GM23338 (cell line): ENCODE results near the gene RNF121. TPM values are rescaled to one million over a fixed set of nuclear protein-coding genes. Genes with fewer than 3 reads are reported as not detected.

Experiments
- ATAC-seq: fragments of 200-7000 bp; cut with Tn5 transposase; 3 replicates; pipeline ENCODE4 v1.9.1; 2020
- DNase-seq: peaks from one replicate; pipeline ENCODE4 v3.0.0-alpha.2; 2015; ENCODE audit warnings: low spot score
- H2AFZ ChIP-seq: fragments of 200-600 bp; sonication (generic); 2 replicates; pipeline ENCODE4 v1.8.0; 2016; ENCODE audit warnings: antibody characterized with exemption, mild to moderate bottlenecking, moderate library complexity
- H3F3A ChIP-seq: fragments of 200-600 bp; sonication (generic); replicated peaks from 2 replicates; pipeline ENCODE4 v1.8.0; 2017; ENCODE audit warnings: antibody characterized with exemption, mixed run types, low read depth
- H3K27ac ChIP-seq: fragments of 200-600 bp; sonication (generic); 2 replicates; pipeline ENCODE4 v1.6.1; 2016; ENCODE audit warnings: low read depth
- H3K27me3 ChIP-seq: fragments of 200-600 bp; sonication (generic); 2 replicates; pipeline ENCODE4 v1.8.0; 2016; ENCODE audit warnings: mild to moderate bottlenecking, mixed run types, moderate library complexity; ENCODE audit not compliant: insufficient read depth
- H3K36me3 ChIP-seq: fragments of 200-600 bp; sonication (generic); 2 replicates; pipeline ENCODE4 v1.8.0; 2016; ENCODE audit warnings: mild to moderate bottlenecking; ENCODE audit not compliant: insufficient read depth
- H3K4me1 ChIP-seq: fragments of 200-600 bp; sonication (generic); 2 replicates; pipeline ENCODE4 v1.8.0; 2016; ENCODE audit warnings: mild to moderate bottlenecking, moderate library complexity; ENCODE audit not compliant: insufficient read depth
- H3K4me2 ChIP-seq: fragments of 200-600 bp; sonication (generic); 2 replicates; pipeline ENCODE4 v1.7.1; 2017; ENCODE audit warnings: mixed run types
- H3K4me3 ChIP-seq: fragments of 200-600 bp; sonication (generic); 2 replicates; pipeline ENCODE4 v1.6.1; 2016; ENCODE audit warnings: mixed run types
- H3K79me2 ChIP-seq: fragments of 200-600 bp; sonication (generic); replicated peaks from 2 replicates; pipeline ENCODE4 v1.8.0; 2017; ENCODE audit warnings: mild to moderate bottlenecking; ENCODE audit not compliant: insufficient read depth
- H3K9me2 ChIP-seq: fragments of 200-600 bp; sonication (generic); 2 replicates; pipeline ENCODE4 v1.8.0; 2017; ENCODE audit not compliant: insufficient read depth
- H4K20me1 ChIP-seq: fragments of 200-600 bp; sonication (generic); replicated peaks from 2 replicates; pipeline ENCODE4 v1.8.0; 2017; ENCODE audit warnings: mild to moderate bottlenecking; ENCODE audit not compliant: insufficient read depth
- H3K27ac Mint-ChIP-seq: 2 replicates; pipeline ENCODE4 v1.8.0; 2020; ENCODE audit warnings: inconsistent platforms, mild to moderate bottlenecking, moderate library complexity, mixed read lengths
- H3K27me3 Mint-ChIP-seq: 3 replicates; pipeline ENCODE4 v1.8.0; 2022; ENCODE audit warnings: low read depth, mild to moderate bottlenecking, moderate library complexity, mixed read lengths, inconsistent platforms; ENCODE audit not compliant: insufficient read depth, poor library complexity
- H3K36me3 Mint-ChIP-seq: 3 replicates; pipeline ENCODE4 v1.8.0; 2021; ENCODE audit warnings: low read depth, mild to moderate bottlenecking, inconsistent platforms, moderate library complexity, mixed read lengths
- H3K4me1 Mint-ChIP-seq: 3 replicates; pipeline ENCODE4 v1.8.0; 2020; ENCODE audit warnings: mild to moderate bottlenecking, inconsistent platforms, mixed read lengths
- H3K4me3 Mint-ChIP-seq: 3 replicates; pipeline ENCODE4 v1.8.0; 2021; ENCODE audit warnings: moderate library complexity, mild to moderate bottlenecking, inconsistent platforms, mixed read lengths
- H3K9me3 Mint-ChIP-seq: 3 replicates; pipeline ENCODE4 v1.8.0; 2020; ENCODE audit warnings: moderate library complexity, mild to moderate bottlenecking, inconsistent platforms, mixed read lengths
- CREB1 ChIP-seq: fragments of 250-450 bp; sonication (Bioruptor Pico); IDR thresholded peaks from 2 replicates; pipeline ENCODE4 v1.5.0; 2020; ENCODE audit warnings: low read depth, mild to moderate bottlenecking, moderate library complexity
- CTCF ChIP-seq, 2 experiments: fragments of 200-600 bp in 1 of 2; sonication (generic) in 1 of 2; conservative IDR thresholded peaks; 2 replicates each; pipeline versions ENCODE4 v1.5.1 to v1.6.1; 2016 to 2017; ENCODE audit warnings: antibody characterized with exemption in 2 of 2, low read depth in 2 of 2, mild to moderate bottlenecking in 2 of 2, moderate library complexity in 1 of 2
- ETS1 ChIP-seq: IDR thresholded peaks from 2 replicates; pipeline ENCODE4 v1.6.1; 2016; ENCODE audit warnings: antibody characterized with exemption
- EZH2 ChIP-seq: fragments of 200-600 bp; sonication (generic); IDR thresholded peaks from one replicate; pipeline ENCODE4 v1.8.0; 2017; ENCODE audit warnings: antibody characterized with exemption, mild to moderate bottlenecking, low read depth; ENCODE audit not compliant: unreplicated experiment
- EZH2phosphoT487 ChIP-seq: fragments of 200-600 bp; sonication (generic); IDR thresholded peaks from one replicate; pipeline ENCODE4 v1.8.1; 2018; ENCODE audit warnings: antibody characterized with exemption; ENCODE audit not compliant: unreplicated experiment
- JUNB ChIP-seq: IDR thresholded peaks from one replicate; pipeline ENCODE4 v1.6.1; 2016; ENCODE audit warnings: antibody characterized with exemption; ENCODE audit not compliant: unreplicated experiment
- NANOG ChIP-seq: IDR thresholded peaks from 2 replicates; pipeline ENCODE4 v1.6.1; 2016; ENCODE audit warnings: antibody characterized with exemption, borderline replicate concordance
- POLR2AphosphoS5 ChIP-seq: IDR thresholded peaks from 2 replicates; pipeline ENCODE4 v1.6.1; 2016; ENCODE audit warnings: antibody characterized with exemption, low read depth
- STAT1 ChIP-seq: IDR thresholded peaks from one replicate; pipeline ENCODE4 v1.6.1; 2016; ENCODE audit warnings: antibody characterized with exemption; ENCODE audit not compliant: unreplicated experiment
- ZNF114 ChIP-seq: fragments of 250-450 bp; sonication (Bioruptor Pico); IDR thresholded peaks from 2 replicates; pipeline ENCODE4 v1.5.0; 2020; ENCODE audit warnings: mild to moderate bottlenecking, moderate library complexity
- ZNF331 ChIP-seq: fragments of 250-450 bp; sonication (Bioruptor Pico); IDR thresholded peaks from 2 replicates; pipeline ENCODE4 v1.5.0; 2020; ENCODE audit warnings: low read depth, mild to moderate bottlenecking, moderate library complexity
- polyA plus RNA-seq: library from polyadenylated mRNA; unstranded; fragments of >200 nt; fragmentation: Nextera tagmentation; extraction: Ambion mirVana; gene quantifications from 2 replicates; pipeline ENCODE4 v1.2.1, GENCODE V29; 2016
- total RNA-seq: library from RNA; depleted of rRNA; stranded (reverse); fragments of >200 nt; shearing (Covaris generic); gene quantifications from 2 replicates; pipeline ENCODE4 v1.2.3, GENCODE V29; 2014
- TF ChIP-seq, protein P1 (sequence below): fragments of 250-450 bp; sonication (Bioruptor Pico); IDR thresholded peaks from 2 replicates; pipeline ENCODE4 v1.5.0; 2020; ENCODE audit warnings: mild to moderate bottlenecking, moderate library complexity
- TF ChIP-seq, protein P2 (sequence below): IDR thresholded peaks from one replicate; pipeline ENCODE4 v1.6.1; 2018; ENCODE audit warnings: antibody characterized with exemption; ENCODE audit not compliant: unreplicated experiment

The RNF121 gene
- total and polyA plus RNA-seq, 2 experiments from 2014 or later: 7.8 to 37.7 TPM

- peaks cover 9% of the 10 kb centered on the region for H3K36me3 ChIP-seq
- Mint-ChIP-seq H3K4me3 (no peak overlapping the region), H3K4me1 (no peaks in the 10 kb centered on the region), H3K9me3 (no peaks in the 10 kb centered on the region), H3K36me3 (peaks cover 9% of the 10 kb centered on the region), H3K27me3 (no peaks in the 10 kb centered on the region), H3K27ac (no peak overlapping the region)
- TF ChIP-seq, protein P1, sequence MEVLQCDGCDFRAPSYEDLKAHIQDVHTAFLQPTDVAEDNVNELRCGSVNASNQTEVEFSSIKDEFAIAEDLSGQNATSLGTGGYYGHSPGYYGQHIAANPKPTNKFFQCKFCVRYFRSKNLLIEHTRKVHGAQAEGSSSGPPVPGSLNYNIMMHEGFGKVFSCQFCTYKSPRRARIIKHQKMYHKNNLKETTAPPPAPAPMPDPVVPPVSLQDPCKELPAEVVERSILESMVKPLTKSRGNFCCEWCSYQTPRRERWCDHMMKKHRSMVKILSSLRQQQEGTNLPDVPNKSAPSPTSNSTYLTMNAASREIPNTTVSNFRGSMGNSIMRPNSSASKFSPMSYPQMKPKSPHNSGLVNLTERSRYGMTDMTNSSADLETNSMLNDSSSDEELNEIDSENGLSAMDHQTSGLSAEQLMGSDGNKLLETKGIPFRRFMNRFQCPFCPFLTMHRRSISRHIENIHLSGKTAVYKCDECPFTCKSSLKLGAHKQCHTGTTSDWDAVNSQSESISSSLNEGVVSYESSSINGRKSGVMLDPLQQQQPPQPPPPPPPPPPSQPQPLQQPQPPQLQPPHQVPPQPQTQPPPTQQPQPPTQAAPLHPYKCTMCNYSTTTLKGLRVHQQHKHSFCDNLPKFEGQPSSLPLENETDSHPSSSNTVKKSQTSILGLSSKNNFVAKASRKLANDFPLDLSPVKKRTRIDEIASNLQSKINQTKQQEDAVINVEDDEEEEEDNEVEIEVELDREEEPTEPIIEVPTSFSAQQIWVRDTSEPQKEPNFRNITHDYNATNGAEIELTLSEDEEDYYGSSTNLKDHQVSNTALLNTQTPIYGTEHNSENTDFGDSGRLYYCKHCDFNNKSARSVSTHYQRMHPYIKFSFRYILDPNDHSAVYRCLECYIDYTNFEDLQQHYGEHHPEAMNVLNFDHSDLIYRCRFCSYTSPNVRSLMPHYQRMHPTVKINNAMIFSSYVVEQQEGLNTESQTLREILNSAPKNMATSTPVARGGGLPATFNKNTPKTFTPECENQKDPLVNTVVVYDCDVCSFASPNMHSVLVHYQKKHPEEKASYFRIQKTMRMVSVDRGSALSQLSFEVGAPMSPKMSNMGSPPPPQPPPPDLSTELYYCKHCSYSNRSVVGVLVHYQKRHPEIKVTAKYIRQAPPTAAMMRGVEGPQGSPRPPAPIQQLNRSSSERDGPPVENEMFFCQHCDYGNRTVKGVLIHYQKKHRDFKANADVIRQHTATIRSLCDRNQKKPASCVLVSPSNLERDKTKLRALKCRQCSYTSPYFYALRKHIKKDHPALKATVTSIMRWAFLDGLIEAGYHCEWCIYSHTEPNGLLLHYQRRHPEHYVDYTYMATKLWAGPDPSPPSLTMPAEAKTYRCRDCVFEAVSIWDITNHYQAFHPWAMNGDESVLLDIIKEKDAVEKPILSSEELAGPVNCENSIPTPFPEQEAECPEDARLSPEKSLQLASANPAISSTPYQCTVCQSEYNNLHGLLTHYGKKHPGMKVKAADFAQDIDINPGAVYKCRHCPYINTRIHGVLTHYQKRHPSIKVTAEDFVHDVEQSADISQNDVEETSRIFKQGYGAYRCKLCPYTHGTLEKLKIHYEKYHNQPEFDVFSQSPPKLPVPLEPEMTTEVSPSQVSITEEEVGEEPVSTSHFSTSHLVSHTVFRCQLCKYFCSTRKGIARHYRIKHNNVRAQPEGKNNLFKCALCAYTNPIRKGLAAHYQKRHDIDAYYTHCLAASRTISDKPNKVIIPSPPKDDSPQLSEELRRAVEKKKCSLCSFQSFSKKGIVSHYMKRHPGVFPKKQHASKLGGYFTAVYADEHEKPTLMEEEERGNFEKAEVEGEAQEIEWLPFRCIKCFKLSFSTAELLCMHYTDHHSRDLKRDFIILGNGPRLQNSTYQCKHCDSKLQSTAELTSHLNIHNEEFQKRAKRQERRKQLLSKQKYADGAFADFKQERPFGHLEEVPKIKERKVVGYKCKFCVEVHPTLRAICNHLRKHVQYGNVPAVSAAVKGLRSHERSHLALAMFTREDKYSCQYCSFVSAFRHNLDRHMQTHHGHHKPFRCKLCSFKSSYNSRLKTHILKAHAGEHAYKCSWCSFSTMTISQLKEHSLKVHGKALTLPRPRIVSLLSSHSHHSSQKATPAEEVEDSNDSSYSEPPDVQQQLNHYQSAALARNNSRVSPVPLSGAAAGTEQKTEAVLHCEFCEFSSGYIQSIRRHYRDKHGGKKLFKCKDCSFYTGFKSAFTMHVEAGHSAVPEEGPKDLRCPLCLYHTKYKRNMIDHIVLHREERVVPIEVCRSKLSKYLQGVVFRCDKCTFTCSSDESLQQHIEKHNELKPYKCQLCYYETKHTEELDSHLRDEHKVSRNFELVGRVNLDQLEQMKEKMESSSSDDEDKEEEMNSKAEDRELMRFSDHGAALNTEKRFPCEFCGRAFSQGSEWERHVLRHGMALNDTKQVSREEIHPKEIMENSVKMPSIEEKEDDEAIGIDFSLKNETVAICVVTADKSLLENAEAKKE (CRISPR knock-in tag): no peak
- no peak for TF ChIP-seq NANOG
- TF ChIP-seq STAT1: no peak
- TF ChIP-seq EZH2phosphoT487: no peak
- TF ChIP-seq EZH2: no peak
- TF ChIP-seq CTCF (conservative IDR thresholded peaks at IDR 0.05; ENCODE audit: low read depth in 2 of 2): no peak
- no peak for TF ChIP-seq POLR2AphosphoS5
- TF ChIP-seq, protein P2, sequence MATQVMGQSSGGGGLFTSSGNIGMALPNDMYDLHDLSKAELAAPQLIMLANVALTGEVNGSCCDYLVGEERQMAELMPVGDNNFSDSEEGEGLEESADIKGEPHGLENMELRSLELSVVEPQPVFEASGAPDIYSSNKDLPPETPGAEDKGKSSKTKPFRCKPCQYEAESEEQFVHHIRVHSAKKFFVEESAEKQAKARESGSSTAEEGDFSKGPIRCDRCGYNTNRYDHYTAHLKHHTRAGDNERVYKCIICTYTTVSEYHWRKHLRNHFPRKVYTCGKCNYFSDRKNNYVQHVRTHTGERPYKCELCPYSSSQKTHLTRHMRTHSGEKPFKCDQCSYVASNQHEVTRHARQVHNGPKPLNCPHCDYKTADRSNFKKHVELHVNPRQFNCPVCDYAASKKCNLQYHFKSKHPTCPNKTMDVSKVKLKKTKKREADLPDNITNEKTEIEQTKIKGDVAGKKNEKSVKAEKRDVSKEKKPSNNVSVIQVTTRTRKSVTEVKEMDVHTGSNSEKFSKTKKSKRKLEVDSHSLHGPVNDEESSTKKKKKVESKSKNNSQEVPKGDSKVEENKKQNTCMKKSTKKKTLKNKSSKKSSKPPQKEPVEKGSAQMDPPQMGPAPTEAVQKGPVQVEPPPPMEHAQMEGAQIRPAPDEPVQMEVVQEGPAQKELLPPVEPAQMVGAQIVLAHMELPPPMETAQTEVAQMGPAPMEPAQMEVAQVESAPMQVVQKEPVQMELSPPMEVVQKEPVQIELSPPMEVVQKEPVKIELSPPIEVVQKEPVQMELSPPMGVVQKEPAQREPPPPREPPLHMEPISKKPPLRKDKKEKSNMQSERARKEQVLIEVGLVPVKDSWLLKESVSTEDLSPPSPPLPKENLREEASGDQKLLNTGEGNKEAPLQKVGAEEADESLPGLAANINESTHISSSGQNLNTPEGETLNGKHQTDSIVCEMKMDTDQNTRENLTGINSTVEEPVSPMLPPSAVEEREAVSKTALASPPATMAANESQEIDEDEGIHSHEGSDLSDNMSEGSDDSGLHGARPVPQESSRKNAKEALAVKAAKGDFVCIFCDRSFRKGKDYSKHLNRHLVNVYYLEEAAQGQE: no peak
- no peak for TF ChIP-seq ETS1
- no peak for TF ChIP-seq CREB1 (CRISPR knock-in tag)
- TF ChIP-seq ZNF114 (CRISPR knock-in tag): no peak
- TF ChIP-seq ZNF331 (CRISPR knock-in tag): no peak
- TF ChIP-seq JUNB: no peak
- H3K79me2 ChIP-seq: no peaks in the 10 kb centered on the region
- no peaks in the 10 kb centered on the region for H3K27me3 ChIP-seq
- no peak overlapping the region for H3K27ac ChIP-seq
- H4K20me1 ChIP-seq: peaks cover 7% of the 10 kb centered on the region
- DNase-seq: no peak
- ATAC-seq: no peak
- no peaks in the 10 kb centered on the region for H3F3A ChIP-seq
- no peaks in the 10 kb centered on the region for H3K9me2 ChIP-seq
- no peak overlapping the region for H3K4me2 ChIP-seq
- no peak overlapping the region for H3K4me3 ChIP-seq
- H3K4me1 ChIP-seq: no peaks in the 10 kb centered on the region
- no peak overlapping the region for H2AFZ ChIP-seq
Observed at GRCh38 chr11:71987521-71987920, 58.7 kb downstream of the RNF121 start.
